ENCODE data around the gene SYNDIG1L. TPM values are rescaled to one million over a fixed set of nuclear protein-coding genes. Genes with fewer than 3 reads are reported as not detected.

SYNDIG1L gene
- total RNA-seq, 1 experiment from 2014 or later, result 1.4 TPM

- peak; percentile 94 for TF ChIP-seq CTCF (IDR thresholded peaks at IDR 0.05)
- no peak for TF ChIP-seq CBFB (CRISPR knock-in tag; IDR thresholded peaks at IDR 0.05; ENCODE audit: low read depth)
- TF ChIP-seq, protein P1, sequence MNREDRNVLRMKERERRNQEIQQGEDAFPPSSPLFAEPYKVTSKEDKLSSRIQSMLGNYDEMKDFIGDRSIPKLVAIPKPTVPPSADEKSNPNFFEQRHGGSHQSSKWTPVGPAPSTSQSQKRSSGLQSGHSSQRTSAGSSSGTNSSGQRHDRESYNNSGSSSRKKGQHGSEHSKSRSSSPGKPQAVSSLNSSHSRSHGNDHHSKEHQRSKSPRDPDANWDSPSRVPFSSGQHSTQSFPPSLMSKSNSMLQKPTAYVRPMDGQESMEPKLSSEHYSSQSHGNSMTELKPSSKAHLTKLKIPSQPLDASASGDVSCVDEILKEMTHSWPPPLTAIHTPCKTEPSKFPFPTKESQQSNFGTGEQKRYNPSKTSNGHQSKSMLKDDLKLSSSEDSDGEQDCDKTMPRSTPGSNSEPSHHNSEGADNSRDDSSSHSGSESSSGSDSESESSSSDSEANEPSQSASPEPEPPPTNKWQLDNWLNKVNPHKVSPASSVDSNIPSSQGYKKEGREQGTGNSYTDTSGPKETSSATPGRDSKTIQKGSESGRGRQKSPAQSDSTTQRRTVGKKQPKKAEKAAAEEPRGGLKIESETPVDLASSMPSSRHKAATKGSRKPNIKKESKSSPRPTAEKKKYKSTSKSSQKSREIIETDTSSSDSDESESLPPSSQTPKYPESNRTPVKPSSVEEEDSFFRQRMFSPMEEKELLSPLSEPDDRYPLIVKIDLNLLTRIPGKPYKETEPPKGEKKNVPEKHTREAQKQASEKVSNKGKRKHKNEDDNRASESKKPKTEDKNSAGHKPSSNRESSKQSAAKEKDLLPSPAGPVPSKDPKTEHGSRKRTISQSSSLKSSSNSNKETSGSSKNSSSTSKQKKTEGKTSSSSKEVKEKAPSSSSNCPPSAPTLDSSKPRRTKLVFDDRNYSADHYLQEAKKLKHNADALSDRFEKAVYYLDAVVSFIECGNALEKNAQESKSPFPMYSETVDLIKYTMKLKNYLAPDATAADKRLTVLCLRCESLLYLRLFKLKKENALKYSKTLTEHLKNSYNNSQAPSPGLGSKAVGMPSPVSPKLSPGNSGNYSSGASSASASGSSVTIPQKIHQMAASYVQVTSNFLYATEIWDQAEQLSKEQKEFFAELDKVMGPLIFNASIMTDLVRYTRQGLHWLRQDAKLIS (CRISPR knock-in tag; IDR thresholded peaks at IDR 0.05; ENCODE audit: borderline replicate concordance), result no peak
- TF ChIP-seq, protein P2, sequence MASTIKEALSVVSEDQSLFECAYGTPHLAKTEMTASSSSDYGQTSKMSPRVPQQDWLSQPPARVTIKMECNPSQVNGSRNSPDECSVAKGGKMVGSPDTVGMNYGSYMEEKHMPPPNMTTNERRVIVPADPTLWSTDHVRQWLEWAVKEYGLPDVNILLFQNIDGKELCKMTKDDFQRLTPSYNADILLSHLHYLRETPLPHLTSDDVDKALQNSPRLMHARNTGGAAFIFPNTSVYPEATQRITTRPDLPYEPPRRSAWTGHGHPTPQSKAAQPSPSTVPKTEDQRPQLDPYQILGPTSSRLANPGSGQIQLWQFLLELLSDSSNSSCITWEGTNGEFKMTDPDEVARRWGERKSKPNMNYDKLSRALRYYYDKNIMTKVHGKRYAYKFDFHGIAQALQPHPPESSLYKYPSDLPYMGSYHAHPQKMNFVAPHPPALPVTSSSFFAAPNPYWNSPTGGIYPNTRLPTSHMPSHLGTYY (CRISPR knock-in tag; IDR thresholded peaks at IDR 0.05), result 0 out of 2 replicates have a peak, but pooled peaks have one; percentile 11
- TF ChIP-seq JUN (CRISPR knock-in tag; IDR thresholded peaks at IDR 0.05), result no peak
- TF ChIP-seq SP1 (CRISPR knock-in tag; conservative IDR thresholded peaks at IDR 0.05), result no peak
- TF ChIP-seq, protein P3, sequence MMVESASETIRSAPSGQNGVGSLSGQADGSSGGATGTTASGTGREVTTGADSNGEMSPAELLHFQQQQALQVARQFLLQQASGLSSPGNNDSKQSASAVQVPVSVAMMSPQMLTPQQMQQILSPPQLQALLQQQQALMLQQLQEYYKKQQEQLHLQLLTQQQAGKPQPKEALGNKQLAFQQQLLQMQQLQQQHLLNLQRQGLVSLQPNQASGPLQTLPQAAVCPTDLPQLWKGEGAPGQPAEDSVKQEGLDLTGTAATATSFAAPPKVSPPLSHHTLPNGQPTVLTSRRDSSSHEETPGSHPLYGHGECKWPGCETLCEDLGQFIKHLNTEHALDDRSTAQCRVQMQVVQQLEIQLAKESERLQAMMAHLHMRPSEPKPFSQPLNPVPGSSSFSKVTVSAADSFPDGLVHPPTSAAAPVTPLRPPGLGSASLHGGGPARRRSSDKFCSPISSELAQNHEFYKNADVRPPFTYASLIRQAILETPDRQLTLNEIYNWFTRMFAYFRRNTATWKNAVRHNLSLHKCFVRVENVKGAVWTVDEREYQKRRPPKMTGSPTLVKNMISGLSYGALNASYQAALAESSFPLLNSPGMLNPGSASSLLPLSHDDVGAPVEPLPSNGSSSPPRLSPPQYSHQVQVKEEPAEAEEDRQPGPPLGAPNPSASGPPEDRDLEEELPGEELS (CRISPR knock-in tag; IDR thresholded peaks at IDR 0.05), result 0 out of 2 replicates have a peak, but pooled peaks have one; percentile 32
- TF ChIP-seq NR2C2 (CRISPR knock-in tag; IDR thresholded peaks at IDR 0.05), result no peak
- TF ChIP-seq GTF2I (CRISPR knock-in tag; conservative IDR thresholded peaks at IDR 0.05), result no peak
- TF ChIP-seq, protein P4, sequence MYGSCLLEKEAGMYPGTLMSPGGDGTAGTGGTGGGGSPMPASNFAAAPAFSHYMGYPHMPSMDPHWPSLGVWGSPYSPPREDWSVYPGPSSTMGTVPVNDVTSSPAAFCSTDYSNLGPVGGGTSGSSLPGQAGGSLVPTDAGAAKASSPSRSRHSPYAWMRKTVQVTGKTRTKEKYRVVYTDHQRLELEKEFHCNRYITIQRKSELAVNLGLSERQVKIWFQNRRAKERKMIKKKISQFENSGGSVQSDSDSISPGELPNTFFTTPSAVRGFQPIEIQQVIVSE (CRISPR knock-in tag; IDR thresholded peaks at IDR 0.05; ENCODE audit: borderline replicate concordance), result no peak
- TF ChIP-seq PRDM15 (CRISPR knock-in tag; IDR thresholded peaks at IDR 0.05), result peak; percentile 34; the same call in 1 of the 2 replicates
- TF ChIP-seq CREM (CRISPR knock-in tag; IDR thresholded peaks at IDR 0.05), result no peak
- no peak for TF ChIP-seq MXD4 (CRISPR knock-in tag; IDR thresholded peaks at IDR 0.05; ENCODE audit: borderline replicate concordance)
- TF ChIP-seq USF2 (CRISPR knock-in tag; IDR thresholded peaks at IDR 0.05), result no peak
These were observed 63.6 kb downstream of the SYNDIG1L start (continued) for GRCh38 chr14:74362361-74362915.
